ENCODE results near the gene TFCP2L1. TPM values are rescaled to one million over a fixed set of nuclear protein-coding genes. Genes with fewer than 3 reads are reported as not detected.

Gene TFCP2L1
- total and polyA plus RNA-seq, 4 donors, result 0.06 to 1.5 (median 0.36) TPM

GRCh38 chr2:121304941-121305340, 19.9 kb upstream of the TFCP2L1 start:
- no peak overlapping the region for H3K27ac ChIP-seq (ENCODE audit: low read depth in 1 of 2, low read length in 2 of 2)
- 68% methylated on average over 2 of the region's 2 CpGs for WGBS
- H3K4me1 ChIP-seq (ENCODE audit: control insufficient read depth in 4 of 4, insufficient read depth in 4 of 4, low read length in 3 of 4), result no peaks in the 10 kb centered on the region
- no peak overlapping the region for H3K4me3 ChIP-seq (ENCODE audit: low read depth in 1 of 3, low read length in 3 of 3)
- DNase-seq (ENCODE audit: low spot score), result no peak
- no peak for TF ChIP-seq NR2F2 (IDR thresholded peaks at IDR 0.05)
- TF ChIP-seq JUND (IDR thresholded peaks at IDR 0.05), result no peak
- no peak for TF ChIP-seq ATF3 (IDR thresholded peaks at IDR 0.05)
- TF ChIP-seq MAX (IDR thresholded peaks at IDR 0.05), result no peak
- no peak for TF ChIP-seq ZBTB33 (IDR thresholded peaks at IDR 0.05)
- no peak for TF ChIP-seq YY1 (IDR thresholded peaks at IDR 0.05)
- no peak for TF ChIP-seq RXRA (IDR thresholded peaks at IDR 0.05)
- no peak for TF ChIP-seq REST (IDR thresholded peaks at IDR 0.05)
- TF ChIP-seq FOXA1 (IDR thresholded peaks at IDR 0.05), result no peak
- TF ChIP-seq SP1 (IDR thresholded peaks at IDR 0.05), result no peak
- no peak for TF ChIP-seq CTCF (IDR thresholded peaks at IDR 0.05; ENCODE audit: low read depth, low read length, missing input control)
- TF ChIP-seq GABPA (IDR thresholded peaks at IDR 0.05 in 1 of 2, conservative IDR thresholded peaks at IDR 0.05 in 1 of 2), result no peak
- no peak for TF ChIP-seq TAF1 (conservative IDR thresholded peaks at IDR 0.05)
- TF ChIP-seq RAD21 (IDR thresholded peaks at IDR 0.05), result no peak
- no peak for TF ChIP-seq HNF4G (IDR thresholded peaks at IDR 0.05)
- TF ChIP-seq FOXA2 (IDR thresholded peaks at IDR 0.05), result no peak
- TF ChIP-seq EGR1 (IDR thresholded peaks at IDR 0.05; ENCODE audit: low read depth in 2 of 2), result no peak
- TF ChIP-seq HNF4A (conservative IDR thresholded peaks at IDR 0.05), result no peak
- H3K27me3 ChIP-seq (ENCODE audit: control insufficient read depth in 4 of 4, insufficient read depth in 4 of 4, low read length in 3 of 4), result peaks cover 0 to 4% (median 0%) of the 10 kb centered on the region in 4 donors
- H3K9me3 ChIP-seq (ENCODE audit: control insufficient read depth in 4 of 4, low read length in 3 of 4), result peaks cover 0 to 3% (median 0%) of the 10 kb centered on the region in 4 donors
- no peak overlapping the region for H3K9ac ChIP-seq (ENCODE audit: low read depth in 1 of 2, low read length in 2 of 2)
- H3K36me3 ChIP-seq (ENCODE audit: control insufficient read depth in 4 of 4, insufficient read depth in 3 of 4, low read depth in 1 of 4, low read length in 3 of 4), result no peaks in the 10 kb centered on the region

All from liver (tissue), 9 donors.